ENCODE results near the gene KRT72.

GRCh38 chr12:52648012-52648550, 46.8 kb upstream of the KRT72 start:
- TF ChIP-seq CTCF (IDR thresholded peaks at IDR 0.05 in 4 of 5, conservative IDR thresholded peaks at IDR 0.05 in 1 of 5) (no peak), POLR2A (IDR thresholded peaks at IDR 0.05) (no peak)
